GM18505 (cell line): ENCODE measurements around the gene ACP4.
"Not testable (repeated sequence)": the region's sequence is repeated elsewhere in the genome, so short reads cannot be mapped to it uniquely, and the experiment has no call there.

Experiments
- ATAC-seq: cut with Tn5 transposase; IDR thresholded peaks from one replicate; pipeline ENCODE4 v1.9.1; 2021; ENCODE audit not compliant: unreplicated experiment
- POLR2A ChIP-seq: IDR thresholded peaks from 4 replicates; pipeline ENCODE4 v1.6.1; 2011; ENCODE audit warnings: borderline replicate concordance; ENCODE audit not compliant: insufficient read depth, insufficient read length; ENCODE audit errors: extremely low read depth

The ACP4 gene

GRCh38 chr19:50768277-50768676 is 21.9 kb upstream of the ACP4 start:
- no peak for ATAC-seq

GRCh38 chr19:50770164-50770563 is 20.1 kb upstream of the ACP4 start, which contains the start of gene GPR32:
TSS of gene GPR32 (plus strand) at chr19:50770464. CDS start at chr19:50770601, 137 bp downstream.
- ATAC-seq: not testable (repeated sequence)

More at GRCh38 chr19:50768277-50768676, 21.9 kb upstream of the ACP4 start:
- no peak for TF ChIP-seq POLR2A

- no peak for ATAC-seq
- no peak for TF ChIP-seq POLR2A
These were observed 19.3 kb upstream of the ACP4 start for GRCh38 chr19:50770888-50771287.

GRCh38 chr19:50772476-50772875 is 17.7 kb upstream of the ACP4 start:
- TF ChIP-seq POLR2A: no peak
- ATAC-seq: no peak

DNA sequence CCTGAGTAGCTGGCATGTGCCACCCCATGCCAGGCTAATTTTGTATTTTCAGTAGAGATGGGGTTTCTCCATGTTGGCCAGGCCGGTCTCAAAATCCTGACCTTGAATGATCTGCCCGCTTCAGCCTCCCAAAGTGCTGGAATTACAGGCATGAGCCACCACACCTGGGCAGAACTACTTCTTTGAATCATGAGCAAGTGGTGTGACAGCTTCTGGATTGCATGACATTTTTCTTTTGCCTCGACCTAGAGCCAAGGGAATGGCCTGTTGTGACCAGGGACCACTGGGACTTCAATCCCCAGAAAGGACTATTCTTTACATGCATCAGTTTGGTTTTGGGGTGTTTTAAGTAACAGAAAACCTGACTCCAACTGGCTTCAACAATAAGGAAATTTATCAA is 17.3 kb upstream of the ACP4 start:
- ATAC-seq: not testable (repeated sequence)

DNA sequence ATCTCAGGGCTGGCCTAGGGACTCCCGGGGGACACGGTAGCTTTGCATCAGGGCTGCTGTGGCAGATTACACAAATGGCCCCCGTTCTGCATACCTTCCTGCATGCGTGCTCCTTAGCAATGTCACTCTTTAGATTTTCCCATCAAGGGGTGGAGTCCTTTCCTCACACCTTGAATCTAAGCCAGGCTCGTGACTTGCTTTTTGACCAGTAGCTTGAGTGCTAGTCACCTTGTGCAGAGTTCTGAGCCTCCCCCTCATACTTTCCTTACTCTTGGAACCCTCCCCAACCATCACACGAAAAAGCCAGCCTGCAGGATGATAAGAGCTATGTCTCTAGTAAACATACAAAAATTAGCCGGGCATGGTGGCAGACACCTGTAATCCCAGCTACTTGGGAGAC is 16.8 kb upstream of the ACP4 start:
- ATAC-seq: not testable (repeated sequence)

- no peak for TF ChIP-seq POLR2A
- ATAC-seq: no peak
These were observed 14.1 kb upstream of the ACP4 start for GRCh38 chr19:50776131-50776530.

DNA sequence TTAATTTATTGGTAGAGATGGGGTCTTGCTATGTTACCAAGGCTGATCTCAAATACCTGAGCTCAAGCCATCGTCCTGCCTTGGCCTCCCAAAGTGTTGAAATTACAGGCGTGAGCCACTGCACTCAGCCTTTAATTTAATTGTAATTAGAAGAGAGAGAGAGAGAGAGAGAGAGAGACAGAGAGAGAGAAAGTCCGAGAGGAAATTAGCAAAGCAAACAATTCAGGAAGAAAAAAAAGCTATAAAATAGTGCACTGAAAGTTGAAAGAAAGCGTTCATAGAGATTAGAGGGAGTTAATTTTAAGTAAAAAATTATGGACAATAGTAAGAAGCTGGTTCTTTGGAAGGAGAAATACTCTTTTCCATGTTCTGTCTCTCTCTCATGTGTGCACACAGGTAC is 13.0 kb upstream of the ACP4 start:
- TF ChIP-seq POLR2A: no peak
- no peak for ATAC-seq

GRCh38 chr19:50777830-50778303 is 12.3 kb upstream of the ACP4 start:
- TF ChIP-seq POLR2A: no peak
- no peak for ATAC-seq

DNA sequence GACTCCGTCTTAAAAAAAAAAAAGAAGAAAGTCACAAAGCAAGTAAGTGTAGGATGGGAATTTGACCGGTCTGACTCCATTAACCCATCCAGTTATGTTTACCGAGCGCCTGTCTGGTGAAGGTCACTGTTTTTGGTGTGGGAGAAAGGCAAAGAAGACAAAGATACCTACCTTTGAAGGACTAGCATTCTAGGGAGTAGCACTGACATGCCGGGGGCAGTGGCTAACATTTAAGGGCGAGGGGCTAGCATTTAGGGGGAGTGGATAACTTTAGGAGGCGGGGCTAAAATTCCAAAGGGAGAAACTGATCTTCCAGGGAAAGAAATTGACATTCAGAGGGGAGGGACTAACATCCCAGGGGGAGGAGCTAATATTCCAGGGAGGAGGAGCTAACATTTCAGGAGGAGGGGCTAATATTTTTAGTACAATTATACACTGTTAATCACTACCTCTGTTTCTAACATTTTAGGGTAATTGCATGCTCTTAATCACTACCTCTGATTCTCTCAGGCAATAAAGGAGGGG is 11.2 kb upstream of the ACP4 start:
- no peak for TF ChIP-seq POLR2A
- ATAC-seq: no peak

GRCh38 chr19:50779504-50780457 is 10.4 kb upstream of the ACP4 start:
- ATAC-seq: no peak
- no peak for TF ChIP-seq POLR2A

- no peak for TF ChIP-seq POLR2A
- ATAC-seq: no peak
These were observed 9.3 kb upstream of the ACP4 start for GRCh38 chr19:50780753-50781435.

DNA sequence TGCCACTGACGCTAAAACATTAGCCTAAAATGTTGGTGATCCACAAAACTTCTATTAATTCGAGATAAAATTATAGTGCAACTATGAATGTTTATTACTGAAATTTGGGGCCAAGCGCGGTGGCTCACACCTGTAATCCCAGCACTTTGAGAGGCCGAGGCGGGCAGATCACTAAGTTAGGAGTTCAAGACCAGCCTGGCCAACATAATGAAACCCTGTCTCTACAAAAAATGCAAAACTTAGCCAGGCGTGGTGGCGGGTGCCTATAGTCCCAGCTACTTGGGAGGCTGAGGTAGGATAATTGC is 6.4 kb upstream of the ACP4 start:
- ATAC-seq: not testable (repeated sequence)

DNA sequence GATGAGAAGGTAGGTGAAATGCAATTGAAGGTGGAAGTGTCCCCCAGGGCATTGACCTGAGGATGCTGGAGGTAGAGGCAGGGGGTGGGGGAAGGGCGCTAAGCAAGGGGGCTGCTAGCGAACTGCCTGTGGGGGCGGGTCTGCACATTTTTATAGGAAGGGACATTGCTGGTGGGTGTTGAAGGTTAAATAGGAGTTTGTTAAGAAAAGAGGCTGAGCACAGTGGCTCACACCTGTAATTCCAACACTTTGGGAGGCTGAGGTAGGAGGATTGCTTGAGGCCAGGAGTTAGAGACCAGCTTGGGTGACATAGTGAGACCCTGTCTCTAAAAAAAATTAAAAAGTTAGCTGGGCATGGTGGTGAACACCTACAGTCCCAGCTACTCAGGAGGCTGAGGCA is 5.5 kb upstream of the ACP4 start:
- no peak for ATAC-seq
- TF ChIP-seq POLR2A: no peak

DNA sequence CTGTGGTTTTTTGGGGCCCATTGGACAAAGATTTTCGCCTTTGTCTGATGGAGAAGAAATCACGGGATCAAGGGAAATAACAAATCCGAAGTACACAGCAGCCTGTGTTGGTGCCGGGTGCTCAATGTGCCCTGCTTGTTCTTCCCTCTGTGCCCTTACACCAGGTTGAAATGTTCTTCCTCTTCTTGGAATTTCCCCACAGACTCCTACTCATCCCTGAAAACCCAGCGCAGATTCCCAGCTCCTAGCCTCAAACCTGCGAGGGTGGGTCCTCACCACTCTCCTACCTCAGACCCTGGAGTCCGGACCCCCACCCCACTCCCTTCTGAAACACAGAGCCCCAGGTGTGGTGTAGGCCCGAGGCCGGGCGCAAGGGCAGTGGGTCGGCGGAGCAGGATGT is 4.9 kb upstream of the ACP4 start:
- no peak for ATAC-seq

More for the DNA sequence above, 4.9 kb upstream of the ACP4 start:
- no peak for TF ChIP-seq POLR2A
